Mesenchymal stem cell (in vitro differentiated cells and primary cell): ENCODE data around the gene DHCR24.

Source experiments
- DNase-seq: peaks from one replicate; pipeline ENCODE4 v3.0.0-alpha.2; 2013
- H2AFZ ChIP-seq: one replicate; pipeline ENCODE4 v1.6.1; 2013; ENCODE audit warnings: low read depth, mild to moderate bottlenecking, control low read depth, inconsistent platforms, low read length, moderate library complexity
- H2AK5ac ChIP-seq: 2 replicates; pipeline ENCODE4 v1.6.1; 2013; ENCODE audit warnings: low read length, moderate library complexity, mild to moderate bottlenecking, inconsistent platforms; ENCODE audit not compliant: severe bottlenecking
- H2BK120ac ChIP-seq: one replicate; pipeline ENCODE4 v1.6.1; 2013; ENCODE audit warnings: low read depth, mild to moderate bottlenecking, inconsistent platforms, low read length, moderate library complexity
- H2BK12ac ChIP-seq, 2 experiments: one replicate each; pipeline ENCODE4 v1.6.1; 2013; ENCODE audit warnings: inconsistent platforms in 2 of 2, low read length in 2 of 2, mild to moderate bottlenecking in 2 of 2, moderate library complexity in 2 of 2, control low read depth in 1 of 2
- H2BK15ac ChIP-seq: one replicate; pipeline ENCODE4 v1.6.1; 2013; ENCODE audit warnings: mild to moderate bottlenecking, low read depth, inconsistent platforms; ENCODE audit not compliant: poor library complexity, severe bottlenecking
- H2BK5ac ChIP-seq: 2 replicates; pipeline ENCODE4 v1.6.1; 2013; ENCODE audit warnings: low read depth, mild to moderate bottlenecking, low read length, control low read depth, inconsistent platforms; ENCODE audit not compliant: poor library complexity, severe bottlenecking
- H3K14ac ChIP-seq, 2 experiments: one replicate each; pipeline ENCODE4 v1.6.1; 2013; ENCODE audit warnings: inconsistent platforms in 2 of 2, low read length in 2 of 2, control low read depth in 1 of 2, mild to moderate bottlenecking in 1 of 2, moderate library complexity in 1 of 2
- H3K18ac ChIP-seq, 2 experiments: one replicate each; pipeline ENCODE4 v1.6.1; 2013; ENCODE audit warnings: inconsistent platforms in 2 of 2, low read length in 2 of 2, control low read depth in 1 of 2, low read depth in 1 of 2, mild to moderate bottlenecking in 1 of 2
- H3K23ac ChIP-seq, 2 experiments: one replicate each; pipeline ENCODE4 v1.6.1; 2013; ENCODE audit warnings: inconsistent platforms in 2 of 2, low read length in 2 of 2, mild to moderate bottlenecking in 2 of 2, moderate library complexity in 2 of 2, control low read depth in 1 of 2
- H3K27ac ChIP-seq: 2 replicates; pipeline ENCODE4 v1.5.1; 2013; ENCODE audit warnings: mild to moderate bottlenecking, moderate library complexity, low read length, control low read depth, inconsistent platforms; ENCODE audit not compliant: poor library complexity, severe bottlenecking
- H3K27me3 ChIP-seq, 2 experiments: 2 replicates each; pipeline versions ENCODE4 v1.6.1 to v1.7.0; 2013; ENCODE audit warnings: low read length in 2 of 2, mild to moderate bottlenecking in 2 of 2, moderate library complexity in 2 of 2, control low read depth in 1 of 2, inconsistent platforms in 1 of 2; ENCODE audit not compliant: control insufficient read depth in 1 of 2, insufficient read depth in 1 of 2
- H3K36me3 ChIP-seq, 2 experiments: 2 replicates each; pipeline versions ENCODE4 v1.6.1 to v1.7.0; 2013; ENCODE audit warnings: low read length in 2 of 2, control low read depth in 1 of 2, inconsistent platforms in 1 of 2, low read depth in 1 of 2, mild to moderate bottlenecking in 1 of 2; ENCODE audit not compliant: insufficient read depth in 2 of 2, control insufficient read depth in 1 of 2
- H3K4ac ChIP-seq, 2 experiments: one replicate each; pipeline ENCODE4 v1.6.1; 2013; ENCODE audit warnings: inconsistent platforms in 2 of 2, low read length in 2 of 2, mild to moderate bottlenecking in 2 of 2, moderate library complexity in 2 of 2, control low read depth in 1 of 2, low read depth in 1 of 2
- H3K4me1 ChIP-seq: 2 replicates; pipeline ENCODE4 v1.6.1; 2013; ENCODE audit warnings: low read depth, low read length, control low read depth; ENCODE audit not compliant: control insufficient read depth, insufficient read depth
- H3K4me2 ChIP-seq: 2 replicates; pipeline ENCODE4 v1.6.1; 2013; ENCODE audit warnings: low read length, mild to moderate bottlenecking, inconsistent platforms; ENCODE audit not compliant: poor library complexity, severe bottlenecking
- H3K4me3 ChIP-seq, 2 experiments: 2 replicates each; pipeline versions ENCODE4 v1.5.1 to v1.7.0; 2013; ENCODE audit warnings: low read length in 2 of 2, mild to moderate bottlenecking in 2 of 2, control low read depth in 1 of 2, low read depth in 1 of 2; ENCODE audit not compliant: insufficient read depth in 1 of 2
- H3K79me1 ChIP-seq: replicated peaks from 2 replicates; pipeline ENCODE4 v1.6.1; 2013; ENCODE audit warnings: mild to moderate bottlenecking, control low read depth, low read length, inconsistent platforms; ENCODE audit not compliant: poor library complexity, severe bottlenecking
- H3K9ac ChIP-seq: 2 replicates; pipeline ENCODE4 v1.7.0; 2013; ENCODE audit warnings: mild to moderate bottlenecking, low read length, moderate library complexity
- H3K9me3 ChIP-seq: 2 replicates; pipeline ENCODE4 v1.7.0; 2013; ENCODE audit warnings: mild to moderate bottlenecking, low read length; ENCODE audit not compliant: control insufficient read depth
- H4K8ac ChIP-seq: one replicate; pipeline ENCODE4 v1.6.1; 2013; ENCODE audit warnings: inconsistent platforms, mild to moderate bottlenecking, low read length, moderate library complexity
- H4K91ac ChIP-seq: one replicate; pipeline ENCODE4 v1.6.1; 2013; ENCODE audit warnings: mild to moderate bottlenecking, low read length, inconsistent platforms
- WGBS: methylation state at CpG from one replicate; pipeline ENCODE4 v1.1.7; 2013; ENCODE audit warnings: mixed read lengths; 5-methylcytosine and 5-hydroxymethylcytosine counted together

The DHCR24 gene

DNA sequence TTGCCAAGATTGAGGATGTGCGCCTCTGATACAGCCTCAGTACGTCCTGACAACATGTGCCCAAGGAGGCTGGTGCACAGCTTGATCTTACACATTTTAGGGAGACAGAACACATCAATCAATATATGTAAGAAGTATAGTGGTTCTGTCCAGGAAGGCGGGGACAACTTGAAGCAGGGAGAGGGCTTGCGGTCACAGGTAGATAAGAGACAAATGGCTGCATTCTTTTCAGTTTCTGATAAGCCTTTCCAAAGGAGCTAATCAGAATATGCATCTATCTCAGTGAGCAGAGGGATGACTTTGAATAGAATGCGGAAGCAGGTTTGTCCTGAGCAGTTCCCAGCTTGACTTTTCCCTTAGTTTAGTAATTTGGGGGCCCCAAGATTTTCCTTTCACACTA is 10.2 kb downstream of the DHCR24 start:
- Histone ChIP-seq H3K27ac (peak overlapping the region; percentile 13), H3K4me2 (no peak overlapping the region), H2BK12ac (no peak overlapping the region), H3K4me1 (peaks cover 13% of the 10 kb centered on the region), H4K8ac (no peak overlapping the region), H2BK120ac (no peak overlapping the region), H3K27me3 (no peaks in the 10 kb centered on the region), H3K9ac (no peak overlapping the region), H3K18ac (no peak overlapping the region), H2BK5ac (no peak overlapping the region), H3K4ac (no peak overlapping the region), H2BK15ac (no peak overlapping the region), H3K79me1 (peaks cover 16% of the 10 kb centered on the region), H3K36me3 (peaks cover 45 to 56% of the 10 kb centered on the region in 2 experiments), H2AK5ac (peak overlapping the region; percentile 13), H4K91ac (peak overlapping the region; percentile 34), H3K14ac (no peak overlapping the region), H3K9me3 (no peaks in the 10 kb centered on the region), H3K23ac (no peak overlapping the region), H3K4me3 (no peak overlapping the region), H2AFZ (no peak overlapping the region)
- WGBS = 100% methylated on average over 4 of the region's 5 CpGs
- DNase-seq = no peak

DNA sequence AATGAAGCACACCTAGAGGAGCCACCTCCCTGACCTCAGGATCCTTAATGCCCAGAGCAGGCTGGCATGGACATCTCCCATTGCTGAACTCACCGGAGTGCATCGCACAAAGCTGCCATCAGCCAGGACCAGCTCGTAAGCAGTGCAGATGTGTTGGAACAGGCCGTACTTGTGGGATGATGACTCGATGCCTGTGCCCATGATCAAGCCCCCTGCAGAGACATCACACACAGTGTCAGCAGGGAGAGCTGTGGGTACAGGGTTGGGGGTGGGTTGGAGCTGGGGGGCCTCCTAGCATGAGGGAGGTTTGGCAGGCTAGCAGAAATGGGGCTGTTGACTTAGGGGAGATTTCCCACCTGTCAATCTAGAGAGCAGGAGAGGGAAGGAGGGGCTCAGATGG is 12.0 kb downstream of the DHCR24 start:
- Histone ChIP-seq H3K79me1 (peaks cover 26% of the 10 kb centered on the region), H3K4me1 (peaks cover 17% of the 10 kb centered on the region)
- WGBS = 86% methylated on average over 5 of the region's 5 CpGs

DNA sequence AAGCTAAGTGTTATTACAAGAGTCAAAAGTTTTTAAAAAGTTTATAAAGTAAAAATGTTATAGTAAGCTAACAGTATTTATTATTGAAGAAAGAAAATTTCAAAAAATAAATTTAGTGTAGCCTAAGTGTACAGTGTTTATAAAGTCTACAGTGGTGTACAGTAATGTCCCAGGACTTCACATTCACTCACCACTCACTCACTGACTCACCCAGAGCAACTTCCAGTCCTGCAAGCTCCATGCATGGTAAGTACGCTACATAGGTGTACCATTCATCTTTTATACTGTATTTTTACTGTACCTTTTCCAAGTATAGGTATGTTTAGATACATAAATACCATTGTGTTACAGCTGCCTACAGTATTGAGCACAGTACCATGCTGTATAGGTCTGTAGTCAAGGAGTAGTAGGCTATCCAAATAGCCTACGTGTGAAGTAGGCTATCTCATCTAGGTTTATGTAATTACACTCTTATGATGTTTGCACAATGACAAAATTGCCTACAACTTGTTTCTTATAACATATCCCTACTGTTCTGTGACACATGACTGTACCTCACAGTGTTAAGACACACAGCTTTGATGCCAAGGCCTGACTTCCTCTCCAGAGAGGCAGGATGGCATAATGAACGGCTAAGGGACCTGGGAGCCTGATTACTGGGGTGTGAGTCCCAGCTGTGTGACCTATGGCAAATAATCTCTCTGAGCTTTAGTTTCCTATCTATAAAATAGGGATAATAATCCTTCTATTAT is 12.7 kb downstream of the DHCR24 start:
- Histone ChIP-seq H3K9me3 (no peaks in the 10 kb centered on the region), H4K8ac (no peak overlapping the region), H3K23ac (no peak overlapping the region), H3K18ac (no peak overlapping the region), H2BK5ac (no peak overlapping the region), H3K14ac (no peak overlapping the region), H2BK12ac (no peak overlapping the region), H3K4me2 (no peak overlapping the region), H3K4me3 (no peak overlapping the region), H2BK120ac (no peak overlapping the region), H2AFZ (no peak overlapping the region), H4K91ac (no peak overlapping the region), H3K27ac (no peak overlapping the region), H3K27me3 (no peaks in the 10 kb centered on the region), H3K36me3 (peaks cover 54 to 62% of the 10 kb centered on the region in 2 experiments), H3K79me1 (peaks cover 26% of the 10 kb centered on the region), H2BK15ac (no peak overlapping the region), H2AK5ac (no peak overlapping the region), H3K4me1 (peaks cover 19% of the 10 kb centered on the region), H3K4ac (no peak overlapping the region), H3K9ac (no peak overlapping the region)
- DNase-seq = no peak
- WGBS = 92% methylated on average over 2 of the region's 3 CpGs

More for the DNA sequence above, 12.0 kb downstream of the DHCR24 start:
- Histone ChIP-seq H4K8ac (peak overlapping the region; percentile 87), H2AK5ac (no peak overlapping the region), H2BK15ac (no peak overlapping the region), H3K4me2 (no peak overlapping the region), H3K14ac (no peak overlapping the region), H2BK12ac (no peak overlapping the region), H3K9ac (no peak overlapping the region), H3K4me3 (no peak overlapping the region), H3K9me3 (no peaks in the 10 kb centered on the region), H3K23ac (no peak overlapping the region), H2BK5ac (no peak overlapping the region), H4K91ac (peak overlapping the region; percentile 72), H3K36me3 (peaks cover 48 to 64% of the 10 kb centered on the region in 2 experiments), H3K18ac (peak overlapping the region in 1 of 2 experiments; percentile 24), H3K27me3 (no peaks in the 10 kb centered on the region), H2BK120ac (no peak overlapping the region), H3K4ac (peak overlapping the region in 1 of 2 experiments; percentile 24), H3K27ac (peak overlapping the region; percentile 13), H2AFZ (no peak overlapping the region)
- no peak for DNase-seq

DNA sequence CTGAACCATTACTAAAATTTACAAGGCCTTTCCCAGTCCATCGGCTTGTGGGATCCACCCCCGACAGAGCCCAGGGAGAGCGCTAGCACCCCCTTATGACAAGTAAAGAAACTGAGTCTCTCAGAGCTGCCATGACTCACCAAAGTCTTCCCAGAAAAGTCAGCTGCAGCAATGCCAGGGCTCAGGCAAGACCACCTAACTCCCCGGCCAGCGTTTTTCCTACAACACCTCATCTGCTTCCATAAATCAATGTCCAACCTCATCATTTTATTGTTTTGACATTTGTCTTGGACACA is 15.0 kb downstream of the DHCR24 start:
- Histone ChIP-seq H3K36me3 (peaks cover 58 to 74% of the 10 kb centered on the region in 2 experiments), H3K9me3 (no peaks in the 10 kb centered on the region), H3K79me1 (peaks cover 32% of the 10 kb centered on the region), H3K4me3 (no peak overlapping the region), H3K4ac (no peak overlapping the region), H2BK120ac (no peak overlapping the region), H3K27me3 (no peaks in the 10 kb centered on the region), H2BK12ac (no peak overlapping the region), H3K9ac (no peak overlapping the region), H3K18ac (no peak overlapping the region), H4K91ac (no peak overlapping the region), H3K4me1 (peaks cover 27% of the 10 kb centered on the region), H4K8ac (no peak overlapping the region), H3K23ac (no peak overlapping the region), H3K14ac (no peak overlapping the region), H3K4me2 (no peak overlapping the region), H2BK15ac (no peak overlapping the region), H3K27ac (no peak overlapping the region), H2BK5ac (no peak overlapping the region), H2AK5ac (no peak overlapping the region), H2AFZ (no peak overlapping the region)
- 91% methylated on average over 5 of the region's 5 CpGs for WGBS
- DNase-seq = no peak
